ENCODE results near the gene GNGT2. TPM values are rescaled to one million over a fixed set of nuclear protein-coding genes. Genes with fewer than 3 reads are reported as not detected.
A peak's percentile ranks its signal among the peaks of the same experiment; 100 is the strongest.

GNGT2 gene
- total RNA-seq, 2 experiments from 2014 or later, result 40.0 to 45.4 TPM

DNA sequence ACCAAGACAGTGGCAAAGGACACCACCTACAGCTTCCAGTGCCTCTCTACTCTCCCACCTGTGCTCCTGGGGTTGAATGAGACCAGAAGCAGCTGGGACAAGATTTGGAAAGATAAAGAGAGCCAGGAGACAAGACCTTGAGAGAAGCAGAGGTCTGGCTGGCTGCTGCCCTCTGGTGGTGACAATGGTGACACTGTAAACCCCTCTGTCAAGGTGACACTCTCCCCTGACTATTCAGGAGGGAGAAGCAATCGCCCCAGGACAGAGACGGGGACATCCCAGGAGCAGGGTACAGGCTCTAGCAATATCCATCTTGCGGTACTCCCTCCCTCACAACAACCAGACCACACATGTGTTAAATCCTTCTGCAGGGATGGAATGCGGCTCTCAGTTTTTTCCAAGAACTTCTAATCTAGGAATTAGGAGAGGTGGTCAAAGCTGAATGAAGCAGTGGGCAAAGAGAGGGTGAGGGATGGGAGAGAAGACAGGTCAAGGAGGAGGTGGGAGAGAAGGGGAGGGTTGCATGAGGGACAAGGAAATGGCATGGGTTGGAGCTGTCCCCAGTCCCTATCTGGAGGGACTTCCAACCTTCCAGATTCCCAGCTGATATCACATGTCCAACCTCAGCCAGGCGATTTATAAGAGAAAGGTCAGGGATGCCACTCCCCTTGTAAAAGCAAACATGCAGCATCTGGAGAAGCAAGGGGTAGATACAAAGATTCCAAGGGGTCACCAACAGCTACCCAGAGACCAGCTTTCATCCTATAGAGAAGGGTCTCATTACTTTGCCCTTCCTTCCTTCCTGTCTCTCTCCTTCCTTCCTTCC lies 17.3 kb upstream of the GNGT2 start:
- Mint-ChIP-seq H3K9me3 (ENCODE audit: insufficient read depth) (no peaks in the 10 kb centered on the region), H3K27me3 (ENCODE audit: low read depth) (peaks cover 13% of the 10 kb centered on the region), H3K27ac (peak overlapping the region; percentile 43), H3K36me3 (ENCODE audit: low read depth) (peaks cover 37% of the 10 kb centered on the region), H3K4me1 (ENCODE audit: low read depth) (peaks cover 67% of the 10 kb centered on the region), H3K4me3 (no peak overlapping the region)
- peak; percentile 88 for DNase-seq
- CTCF ChIA-PET, result interaction anchor here (0.7 to 7.2 kb wide), 21 partner anchors 8 to 376 kb away, joined by 3 to 92 read pairs (median 3); partner anchors contain the start of genes ABI3 and GNGT2
- POLR2A ChIA-PET, result interaction anchor here (0.8 to 6.0 kb wide), 7 partner anchors 9 to 46 kb away, joined by 3 to 39 read pairs (median 5); partner anchors contain the start of genes ABI3 and GNGT2
- ATAC-seq, result peak; percentile 38

DNA sequence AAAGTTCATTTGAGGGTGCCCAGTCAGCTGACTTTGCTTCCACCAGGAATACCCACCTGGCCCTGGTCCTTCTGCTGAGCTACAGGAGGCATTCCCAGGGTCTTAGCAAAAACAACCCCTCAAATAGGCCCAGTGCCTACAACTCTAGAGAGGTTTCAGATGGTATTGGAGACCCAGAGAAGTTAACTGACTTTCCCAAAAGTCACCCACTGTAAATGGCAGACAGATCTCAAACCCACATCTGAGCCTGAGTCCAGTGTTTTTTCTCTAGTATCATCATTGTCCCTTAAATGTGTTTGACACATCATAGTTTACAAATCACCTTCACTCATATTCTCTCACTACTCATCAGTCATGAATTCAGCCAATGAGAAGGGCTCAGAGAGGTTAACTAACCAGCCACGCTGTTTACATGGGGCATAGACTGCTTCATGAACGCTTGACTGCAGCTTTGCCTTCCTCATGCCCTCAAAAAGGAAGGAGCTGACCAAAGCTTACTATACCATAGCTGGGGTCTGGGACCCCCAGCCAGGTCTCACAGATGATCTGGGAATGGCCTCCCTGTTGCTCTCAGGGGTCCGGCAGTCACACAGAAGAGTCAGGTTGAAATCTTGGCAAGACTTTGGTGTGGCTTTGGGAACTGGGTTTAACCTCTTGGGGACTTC lies 16.5 kb upstream of the GNGT2 start:
- ChIA-PET CTCF (interaction anchor here (0.6 to 7.2 kb wide), 14 partner anchors 8 to 247 kb away, joined by 3 to 92 read pairs (median 4); partner anchors contain the start of genes ABI3 and GNGT2), POLR2A (interaction anchor here (0.9 to 6.0 kb wide), 6 partner anchors 12 to 45 kb away, joined by 3 to 39 read pairs (median 6); partner anchors contain the start of genes ABI3 and GNGT2)
- peaks cover 44% of the 10 kb centered on the region for H3K36me3 Mint-ChIP-seq (ENCODE audit: low read depth)
- H3K27me3 Mint-ChIP-seq (ENCODE audit: low read depth), result peaks cover 12% of the 10 kb centered on the region
- DNase-seq (no peak), ATAC-seq (no peak)
- no peak overlapping the region for H3K4me3 Mint-ChIP-seq
- no peaks in the 10 kb centered on the region for H3K9me3 Mint-ChIP-seq (ENCODE audit: insufficient read depth)
- peak overlapping the region; percentile 57 for H3K27ac Mint-ChIP-seq
- H3K4me1 Mint-ChIP-seq (ENCODE audit: low read depth), result peaks cover 74% of the 10 kb centered on the region

GRCh38 chr17:49225554-49226236 lies 15.3 kb upstream of the GNGT2 start:
- peaks cover 5% of the 10 kb centered on the region for H3K27me3 Mint-ChIP-seq (ENCODE audit: low read depth)
- ATAC-seq (no peak), DNase-seq (no peak)
- ChIA-PET POLR2A (interaction anchor here (1.1 to 6.0 kb wide), 5 partner anchors 11 to 44 kb away, joined by 5 to 39 read pairs (median 6); partner anchors contain the start of genes ABI3 and GNGT2), CTCF (interaction anchor here (1.3 to 7.2 kb wide), 8 partner anchors 10 to 193 kb away, joined by 3 to 92 read pairs (median 14); partner anchors contain the start of genes ABI3 and GNGT2)
- H3K4me1 Mint-ChIP-seq (ENCODE audit: low read depth), result peaks cover 69% of the 10 kb centered on the region
- no peaks in the 10 kb centered on the region for H3K9me3 Mint-ChIP-seq (ENCODE audit: insufficient read depth)
- H3K4me3 Mint-ChIP-seq, result no peak overlapping the region
- H3K27ac Mint-ChIP-seq, result peak overlapping the region; percentile 44
- H3K36me3 Mint-ChIP-seq (ENCODE audit: low read depth), result peaks cover 52% of the 10 kb centered on the region

DNA sequence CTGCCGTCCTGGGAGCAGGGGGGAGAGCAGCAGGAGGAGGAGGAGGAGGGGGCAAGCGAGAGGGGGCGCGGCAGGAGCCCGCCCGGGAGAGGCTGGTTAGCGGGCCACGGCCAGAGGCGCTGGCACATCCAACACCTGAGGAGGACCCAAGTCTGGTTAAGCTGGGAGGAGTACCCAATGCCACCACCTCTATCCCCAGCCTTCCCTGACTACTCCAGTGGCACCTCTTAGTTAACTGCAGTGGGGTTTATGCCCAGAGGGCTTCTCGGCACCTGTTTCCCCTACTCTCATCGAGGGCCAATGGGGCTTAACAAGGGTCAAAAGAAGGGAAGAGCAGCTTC lies 14.6 kb upstream of the GNGT2 start:
- DNase-seq, result no peak
- no peaks in the 10 kb centered on the region for H3K9me3 Mint-ChIP-seq (ENCODE audit: insufficient read depth)
- ChIA-PET CTCF (interaction anchor here (0.9 to 7.2 kb wide), 11 partner anchors 10 to 192 kb away, joined by 3 to 92 read pairs (median 7); partner anchors contain the start of genes ABI3 and GNGT2), POLR2A (interaction anchor here (0.9 to 6.0 kb wide), 4 partner anchors 13 to 43 kb away, joined by 4 to 39 read pairs (median 11); partner anchors contain the start of genes ABI3 and GNGT2)
- peak overlapping the region; percentile 77 for H3K27ac Mint-ChIP-seq
- peak overlapping the region; percentile 53 for H3K4me3 Mint-ChIP-seq
- H3K27me3 Mint-ChIP-seq (ENCODE audit: low read depth), result peaks cover 5% of the 10 kb centered on the region
- ATAC-seq, result peak; percentile 3
- H3K36me3 Mint-ChIP-seq (ENCODE audit: low read depth), result peaks cover 58% of the 10 kb centered on the region
- peaks cover 70% of the 10 kb centered on the region for H3K4me1 Mint-ChIP-seq (ENCODE audit: low read depth)

DNA sequence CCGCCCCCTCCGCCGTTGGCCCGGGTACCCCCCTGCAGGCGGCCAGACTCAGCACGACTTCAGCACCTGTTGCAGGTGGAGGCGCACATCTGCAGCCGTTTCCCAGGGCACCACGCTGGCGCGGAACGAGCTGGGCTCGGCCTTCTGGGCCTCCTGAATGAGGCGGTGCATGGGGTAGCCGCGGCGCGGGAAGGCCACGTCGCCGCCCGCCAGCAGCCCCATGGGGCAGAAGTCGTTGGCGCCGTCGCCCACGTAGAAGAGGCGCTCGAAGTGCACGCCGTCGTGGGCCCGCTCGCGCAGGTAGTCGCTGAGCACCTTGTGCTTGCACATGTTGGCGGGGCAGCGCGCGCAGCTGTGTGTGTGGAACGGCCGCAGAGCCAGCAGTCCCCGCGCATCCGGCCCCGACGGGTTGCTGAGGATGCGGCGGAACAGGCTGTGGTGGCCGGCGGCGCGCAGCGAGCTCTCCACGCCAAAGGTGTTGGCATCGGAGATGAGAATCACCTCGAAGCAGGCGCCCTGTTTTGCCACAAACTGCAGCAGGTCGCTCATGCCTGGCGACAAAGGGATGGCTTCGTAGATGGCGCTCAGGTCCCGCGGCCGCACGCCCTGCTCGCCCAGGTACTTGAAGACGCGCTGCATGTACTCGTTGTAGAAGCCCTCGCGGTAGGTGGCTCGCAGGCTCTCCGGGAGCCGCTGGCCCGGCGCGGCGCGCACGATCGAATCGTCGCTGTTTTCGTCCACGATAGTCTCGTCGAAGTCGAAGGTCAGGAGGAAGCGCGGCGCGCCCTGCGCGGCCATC lies 14.0 kb upstream of the GNGT2 start:
- H3K27ac Mint-ChIP-seq, result peak overlapping the region; percentile 77
- DNase-seq (peak; percentile 78), ATAC-seq (peak; percentile 48)
- POLR2A ChIA-PET, result interaction anchor here (0.7 to 6.0 kb wide), 6 partner anchors 10 to 43 kb away, joined by 3 to 39 read pairs (median 4); partner anchors contain the start of genes ABI3 and GNGT2
- no peaks in the 10 kb centered on the region for H3K9me3 Mint-ChIP-seq (ENCODE audit: insufficient read depth)
- H3K4me3 Mint-ChIP-seq, result peak overlapping the region; percentile 53
- H3K4me1 Mint-ChIP-seq (ENCODE audit: low read depth), result peaks cover 70% of the 10 kb centered on the region
- H3K36me3 Mint-ChIP-seq (ENCODE audit: low read depth), result peaks cover 64% of the 10 kb centered on the region
- peaks cover under 1% of the 10 kb centered on the region for H3K27me3 Mint-ChIP-seq (ENCODE audit: low read depth)
- CTCF ChIA-PET, result interaction anchor here (0.9 to 7.2 kb wide), 11 partner anchors 10 to 192 kb away, joined by 3 to 92 read pairs (median 7); partner anchors contain the start of genes ABI3 and GNGT2

DNA sequence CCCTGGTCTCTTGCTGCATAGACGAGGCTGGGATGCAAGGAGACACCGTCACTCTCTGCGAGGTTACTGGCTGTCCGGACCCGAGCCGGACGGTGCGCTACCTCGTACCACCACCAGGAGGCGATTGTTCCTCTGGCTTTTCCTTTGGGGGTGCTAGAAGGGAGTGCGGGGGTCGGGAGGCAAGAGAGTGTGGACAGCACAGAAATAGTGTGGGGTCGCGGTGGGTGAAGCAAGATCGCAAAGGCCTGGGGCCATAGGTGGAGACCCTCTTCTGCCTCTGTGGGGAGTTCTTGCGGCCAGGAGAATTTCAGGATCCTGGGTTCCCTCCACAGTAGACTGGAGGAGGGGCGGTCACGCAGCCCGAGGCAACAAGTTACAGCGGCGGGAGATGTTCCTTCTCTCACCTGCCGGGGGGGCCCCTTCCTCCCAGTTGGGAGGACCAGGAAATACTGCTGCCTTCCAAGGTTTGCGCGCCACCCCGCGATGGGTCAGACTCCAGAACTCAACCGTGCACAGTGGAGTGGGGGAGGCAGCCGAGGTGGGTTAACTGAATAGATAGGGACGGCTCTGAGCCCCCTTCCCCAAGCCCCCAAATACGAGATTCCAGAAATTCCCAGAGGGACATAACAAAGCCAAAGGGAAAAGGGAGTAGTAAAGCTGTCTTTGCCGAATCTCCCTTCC lies 13.3 kb upstream of the GNGT2 start:
- H3K4me3 Mint-ChIP-seq, result peak overlapping the region; percentile 53
- H3K27ac Mint-ChIP-seq, result peak overlapping the region; percentile 83
- H3K36me3 Mint-ChIP-seq (ENCODE audit: low read depth), result peaks cover 71% of the 10 kb centered on the region
- ATAC-seq (no peak), DNase-seq (peak; percentile 78)
- POLR2A ChIA-PET, result interaction anchor here (0.7 to 6.0 kb wide), 5 partner anchors 9 to 31 kb away, joined by 3 to 39 read pairs (median 15); partner anchors contain the start of genes ABI3 and GNGT2
- peaks cover 73% of the 10 kb centered on the region for H3K4me1 Mint-ChIP-seq (ENCODE audit: low read depth)
- no peaks in the 10 kb centered on the region for H3K27me3 Mint-ChIP-seq (ENCODE audit: low read depth)
- CTCF ChIA-PET, result interaction anchor here (1.3 to 7.2 kb wide), 11 partner anchors 9 to 191 kb away, joined by 3 to 92 read pairs (median 12); partner anchors contain the start of genes ABI3 and GNGT2
- H3K9me3 Mint-ChIP-seq (ENCODE audit: insufficient read depth), result no peaks in the 10 kb centered on the region

DNA sequence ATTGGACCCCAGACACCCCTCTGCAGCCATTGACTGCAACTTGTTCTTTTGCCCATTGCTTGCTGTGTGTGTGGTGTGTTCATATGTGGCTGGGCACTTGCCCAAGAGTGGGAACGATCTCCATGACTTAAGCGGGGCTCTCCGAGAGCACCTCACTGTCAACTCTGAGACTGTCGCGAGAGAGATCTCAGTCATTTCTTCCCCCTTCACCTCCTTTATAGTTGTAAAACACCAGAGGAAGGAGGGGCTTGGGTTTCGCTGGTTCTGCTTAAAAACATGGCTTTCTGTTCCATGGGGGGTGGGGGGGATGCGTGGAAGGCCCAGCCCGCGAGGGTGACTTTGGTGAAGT lies 12.8 kb upstream of the GNGT2 start:
- no peaks in the 10 kb centered on the region for H3K27me3 Mint-ChIP-seq (ENCODE audit: low read depth)
- peaks cover 78% of the 10 kb centered on the region for H3K4me1 Mint-ChIP-seq (ENCODE audit: low read depth)
- CTCF ChIA-PET, result interaction anchor here (1.2 to 2.6 kb wide), 9 partner anchors 12 to 43 kb away, joined by 4 to 21 read pairs (median 6); partner anchors contain the start of genes ABI3 and GNGT2
- POLR2A ChIA-PET, result interaction anchor here (1.2 to 6.0 kb wide), 4 partner anchors 10 to 165 kb away, joined by 3 to 39 read pairs (median 10); partner anchors contain the start of genes ABI3 and GNGT2
- peak overlapping the region; percentile 53 for H3K4me3 Mint-ChIP-seq
- peaks cover 73% of the 10 kb centered on the region for H3K36me3 Mint-ChIP-seq (ENCODE audit: low read depth)
- DNase-seq, result no peak
- no peaks in the 10 kb centered on the region for H3K9me3 Mint-ChIP-seq (ENCODE audit: insufficient read depth)
- no peak for ATAC-seq
- peak overlapping the region; percentile 83 for H3K27ac Mint-ChIP-seq

DNA sequence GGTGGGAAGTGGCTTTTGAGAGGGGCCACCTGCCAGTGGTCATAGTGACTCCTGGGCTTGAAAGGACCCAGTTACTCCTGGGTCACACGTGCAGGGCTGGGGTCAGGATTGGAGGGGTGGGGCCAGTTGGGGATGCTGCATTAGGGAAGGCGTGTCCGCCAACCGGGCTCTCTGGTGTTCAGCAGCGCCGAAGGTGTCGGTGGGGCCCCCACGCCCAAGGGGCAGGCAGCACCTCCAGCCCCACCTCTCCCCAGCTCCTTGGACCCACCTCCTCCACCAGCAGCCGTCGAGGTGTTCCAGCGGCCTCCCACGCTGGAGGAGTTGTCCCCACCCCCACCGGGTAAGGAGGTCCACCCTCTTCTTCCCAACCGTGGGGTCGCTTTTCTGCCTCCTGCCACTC lies 9.6 kb upstream of the GNGT2 start:
- ChIA-PET CTCF (interaction anchor here (2.5 kb wide), 1 partner anchor 7 kb away, joined by 14 read pairs; no protein-coding TSS in a partner anchor), POLR2A (no interaction called here)
- Mint-ChIP-seq H3K9me3 (ENCODE audit: insufficient read depth) (no peaks in the 10 kb centered on the region), H3K27me3 (ENCODE audit: low read depth) (no peaks in the 10 kb centered on the region), H3K4me1 (ENCODE audit: low read depth) (peaks cover 84% of the 10 kb centered on the region), H3K27ac (peak overlapping the region; percentile 98), H3K36me3 (ENCODE audit: low read depth) (peaks cover 78% of the 10 kb centered on the region), H3K4me3 (peak overlapping the region; percentile 77)
- no peak for DNase-seq
- no peak for ATAC-seq

DNA sequence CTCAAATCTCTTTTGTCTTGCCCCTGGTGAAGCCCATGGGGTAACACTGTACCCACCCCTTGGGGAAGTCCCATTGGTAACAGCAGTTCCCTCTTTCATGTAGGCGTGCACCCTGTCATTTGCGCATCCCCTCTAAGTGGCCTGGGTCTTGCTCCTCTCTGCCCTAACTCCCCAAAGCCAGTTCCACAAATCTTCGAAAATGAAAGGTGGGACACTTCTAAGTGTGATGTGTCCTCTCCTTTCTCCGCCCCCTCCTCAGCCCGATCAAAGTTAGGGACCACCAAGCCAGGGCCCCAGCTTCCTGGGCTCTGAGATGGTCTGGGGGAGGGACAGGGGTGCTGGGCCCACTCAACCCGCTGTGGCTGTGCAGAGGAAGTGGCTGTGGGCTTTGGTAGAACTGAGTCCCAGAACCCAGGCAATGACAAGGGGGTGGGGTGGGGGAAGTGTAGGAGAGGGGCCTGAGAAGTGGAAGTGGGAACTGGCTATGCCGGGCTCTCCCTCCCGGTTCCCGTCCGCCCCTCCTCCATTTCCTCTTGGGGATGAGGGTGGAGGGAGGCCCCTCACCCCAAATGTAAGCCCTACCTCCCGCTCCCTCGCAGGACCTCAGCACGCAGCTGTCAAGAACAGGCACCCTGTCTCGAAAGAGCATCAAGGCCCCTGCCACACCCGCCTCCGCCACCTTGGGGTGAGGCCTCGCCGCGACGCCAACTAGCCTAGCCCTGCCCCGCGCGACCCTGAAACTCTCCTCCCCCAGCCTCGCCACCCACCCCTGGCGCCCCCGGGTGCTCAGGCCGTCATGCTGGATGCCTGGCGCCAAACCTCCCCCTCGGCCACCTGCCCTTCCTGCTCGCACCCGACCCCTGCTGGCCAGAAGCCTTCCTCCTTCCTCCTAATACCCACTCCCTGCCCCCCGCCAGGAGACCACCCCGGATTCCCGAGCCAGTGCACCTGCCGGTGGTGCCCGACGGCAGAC lies 8.9 kb upstream of the GNGT2 start:
- Mint-ChIP-seq H3K27me3 (ENCODE audit: low read depth) (no peaks in the 10 kb centered on the region), H3K4me3 (peak overlapping the region; percentile 77)

More for the DNA sequence above, 8.9 kb upstream of the GNGT2 start:
- peak overlapping the region; percentile 98 for H3K27ac Mint-ChIP-seq
- peak; percentile 53 for ATAC-seq
- peak; percentile 86 for DNase-seq
- peaks cover 82% of the 10 kb centered on the region for H3K4me1 Mint-ChIP-seq (ENCODE audit: low read depth)
- peaks cover 79% of the 10 kb centered on the region for H3K36me3 Mint-ChIP-seq (ENCODE audit: low read depth)
- POLR2A ChIA-PET, result interaction anchor here (0.7 to 2.7 kb wide), 7 partner anchors 9 to 275 kb away, joined by 4 to 24 read pairs (median 5); partner anchors contain the start of genes ABI3, GNGT2 and SNF8
- H3K9me3 Mint-ChIP-seq (ENCODE audit: insufficient read depth), result no peaks in the 10 kb centered on the region
- CTCF ChIA-PET, result interaction anchor here (0.5 to 2.9 kb wide), 7 partner anchors 8 to 123 kb away, joined by 3 to 29 read pairs (median 12); partner anchors contain the start of genes ABI3 and GNGT2
